HG02938 (cell line): ENCODE results near the gene YWHAB.
"Not testable (repeated sequence)": the region's sequence is repeated elsewhere in the genome, so short reads cannot be mapped to it uniquely, and the experiment has no call there.

Experiments used
- ATAC-seq: cut with Tn5 transposase; IDR thresholded peaks from one replicate; pipeline ENCODE4 v1.9.1; 2021; ENCODE audit warnings: mild to moderate bottlenecking, moderate library complexity; ENCODE audit not compliant: unreplicated experiment

YWHAB gene

DNA sequence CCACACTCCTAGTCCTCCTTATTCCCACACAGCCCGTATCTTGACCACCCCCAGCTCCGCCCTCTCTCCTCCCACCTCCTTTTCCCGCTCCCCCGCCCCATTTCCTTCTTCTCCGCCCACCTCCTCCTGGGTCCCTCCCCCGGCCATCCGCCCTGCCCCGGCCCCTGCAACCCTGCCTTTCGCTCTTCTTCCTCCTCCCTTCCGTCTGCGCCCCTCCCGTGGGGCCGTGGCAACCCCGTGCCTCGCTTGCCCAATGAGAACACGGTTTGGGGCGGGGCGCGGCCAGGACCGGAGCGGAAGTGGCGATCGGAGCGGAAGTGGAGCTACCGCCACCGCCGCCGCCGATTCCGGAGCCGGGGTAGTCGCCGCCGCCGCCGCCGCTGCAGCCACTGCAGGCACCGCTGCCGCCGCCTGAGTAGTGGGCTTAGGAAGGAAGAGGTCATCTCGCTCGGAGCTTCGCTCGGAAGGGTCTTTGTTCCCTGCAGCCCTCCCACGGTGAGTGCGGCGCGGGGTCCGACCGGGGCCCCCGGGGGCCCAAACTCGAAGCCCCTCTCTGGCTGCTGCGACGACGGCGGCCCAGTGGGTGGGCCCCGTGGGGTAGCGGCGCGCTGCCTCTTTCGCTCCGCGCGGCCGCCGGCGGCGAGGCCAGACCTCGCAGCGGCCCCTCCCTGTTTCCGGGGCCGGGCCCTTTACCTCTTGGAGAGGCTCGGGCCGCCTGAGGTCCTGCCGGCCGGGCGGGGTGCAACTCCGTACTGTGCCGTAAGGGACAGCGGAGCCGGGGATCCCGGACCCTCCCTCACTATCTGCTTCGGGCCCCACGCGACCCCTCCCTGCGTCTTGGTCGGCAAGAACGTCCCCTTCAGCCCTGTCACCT is at the start of gene YWHAB:
YWHAB (plus strand) TSS at position 314 of the 874 bp plus-strand sequence. CDS start 15,829 bp downstream, outside the sequence.
- ATAC-seq = peak; percentile 90

DNA sequence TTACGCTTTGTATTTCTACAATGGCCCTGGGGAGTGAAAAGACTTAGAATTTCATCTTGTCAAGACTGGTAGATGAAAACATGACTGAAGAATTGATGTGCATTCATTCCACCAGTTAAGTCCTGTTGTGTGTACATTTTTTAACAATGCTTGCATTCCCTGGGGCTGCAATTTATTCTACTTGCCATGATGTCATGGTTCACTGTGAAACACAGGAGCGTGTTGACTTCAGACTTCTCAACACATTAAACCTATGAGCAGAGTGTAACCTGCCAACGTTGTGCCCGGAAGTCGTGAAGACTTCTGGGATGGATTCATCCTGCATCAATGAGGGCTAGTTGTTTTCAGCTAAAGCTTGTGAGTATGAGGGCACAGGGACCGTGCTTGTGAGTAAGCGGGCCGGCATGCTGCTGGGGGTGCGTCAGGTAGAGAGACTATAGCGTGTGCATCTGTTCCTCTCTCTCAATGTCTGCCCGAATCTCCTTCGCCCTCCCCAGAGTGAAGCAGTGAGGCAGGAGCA is 48.8 kb upstream of the YWHAB start:
- no peak for ATAC-seq

DNA sequence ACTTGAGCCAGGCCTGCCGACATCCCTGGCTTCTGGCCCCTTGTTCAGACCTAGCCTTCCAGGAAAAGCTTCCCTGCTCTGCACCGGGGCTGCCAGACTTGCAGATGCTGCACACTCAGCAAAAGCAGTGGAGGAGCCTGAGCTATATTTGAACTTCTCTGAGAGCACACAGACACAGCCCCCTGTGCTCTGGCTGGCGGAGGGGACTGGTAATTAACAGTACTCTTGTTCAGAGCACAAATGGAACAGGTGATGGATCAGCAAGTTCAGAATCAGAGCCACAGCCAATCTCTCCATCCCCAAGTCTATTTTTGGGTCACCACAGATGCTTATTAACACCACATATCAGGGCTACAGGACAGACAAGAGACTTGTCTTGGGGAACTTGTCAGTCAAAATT is 47.6 kb upstream of the YWHAB start:
- no peak for ATAC-seq

DNA sequence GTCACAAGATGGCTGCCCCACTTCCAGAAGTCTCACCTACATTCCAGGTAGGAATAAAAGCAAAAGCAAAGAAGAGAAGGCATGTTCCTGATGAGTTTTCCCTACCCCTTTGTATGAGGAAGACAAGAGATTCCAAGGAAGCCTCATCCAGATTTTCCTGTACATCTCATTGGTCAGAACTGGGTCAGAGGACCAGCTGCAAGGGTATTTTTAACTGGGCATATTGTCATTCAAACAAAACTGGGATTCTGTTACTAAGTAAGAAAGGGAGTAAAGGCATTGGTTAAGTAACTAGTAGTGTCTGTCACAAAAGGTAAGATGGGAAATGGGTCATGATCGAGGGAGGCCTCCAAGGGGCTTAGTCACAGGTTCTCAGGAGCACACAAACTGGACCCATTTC is 47.0 kb upstream of the YWHAB start:
- ATAC-seq = no peak

DNA sequence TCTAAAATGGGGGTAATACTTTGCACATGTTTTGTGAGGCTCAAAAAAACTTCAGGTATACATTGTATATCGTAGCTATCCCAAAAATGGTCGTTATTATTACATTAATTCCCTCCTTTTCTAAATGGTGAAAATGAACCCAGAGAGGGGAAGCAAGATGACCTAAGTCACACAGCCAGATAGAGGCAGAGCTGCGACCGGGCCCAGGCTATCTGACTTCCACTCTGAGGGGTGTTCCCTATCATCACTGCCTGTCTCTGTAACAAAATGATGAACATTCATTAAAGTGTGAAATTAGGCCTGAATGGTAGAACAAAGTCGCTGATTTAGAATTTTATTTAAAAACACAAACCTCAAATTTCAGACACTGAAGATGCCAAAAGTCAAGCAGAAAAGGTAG is 46.0 kb upstream of the YWHAB start:
- ATAC-seq = no peak

DNA sequence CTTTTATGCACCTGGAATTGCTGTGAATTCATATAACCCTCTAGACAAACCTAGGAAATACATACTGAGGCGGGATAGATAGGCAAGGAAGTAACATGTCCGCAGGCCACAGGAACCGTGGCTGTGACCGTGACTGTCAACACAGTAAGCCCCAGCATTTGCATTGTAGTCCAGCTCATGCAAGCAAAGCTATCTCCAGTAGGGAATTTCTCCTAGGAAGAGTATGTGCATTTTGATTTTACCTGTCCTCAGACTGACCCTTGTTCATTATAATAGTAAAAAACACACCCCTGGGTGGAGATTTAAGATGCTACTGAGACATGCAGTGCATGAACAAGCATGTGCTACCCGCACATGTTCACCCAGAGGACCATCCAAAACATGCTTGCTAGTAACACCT is 44.7 kb upstream of the YWHAB start:
- ATAC-seq = no peak

DNA sequence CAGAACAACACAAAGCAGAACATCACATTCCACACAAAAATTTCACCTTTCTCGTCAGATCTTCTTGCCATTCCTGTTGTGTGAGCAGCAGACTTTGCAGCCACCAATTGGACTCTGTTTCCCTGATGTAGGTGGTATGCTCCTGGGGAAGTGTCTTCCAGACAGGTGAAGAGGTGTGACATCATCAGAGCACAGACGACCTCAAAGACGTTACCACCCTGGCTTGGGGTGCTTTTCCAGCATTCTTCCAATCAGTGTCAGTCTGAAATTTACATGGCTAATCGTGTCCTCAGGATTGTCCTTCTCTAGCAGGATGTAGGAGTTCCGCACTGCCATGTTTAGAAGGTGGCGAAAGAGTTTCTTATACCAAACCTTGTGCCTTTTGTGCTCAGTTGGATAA is 43.5 kb upstream of the YWHAB start:
- ATAC-seq = no peak

DNA sequence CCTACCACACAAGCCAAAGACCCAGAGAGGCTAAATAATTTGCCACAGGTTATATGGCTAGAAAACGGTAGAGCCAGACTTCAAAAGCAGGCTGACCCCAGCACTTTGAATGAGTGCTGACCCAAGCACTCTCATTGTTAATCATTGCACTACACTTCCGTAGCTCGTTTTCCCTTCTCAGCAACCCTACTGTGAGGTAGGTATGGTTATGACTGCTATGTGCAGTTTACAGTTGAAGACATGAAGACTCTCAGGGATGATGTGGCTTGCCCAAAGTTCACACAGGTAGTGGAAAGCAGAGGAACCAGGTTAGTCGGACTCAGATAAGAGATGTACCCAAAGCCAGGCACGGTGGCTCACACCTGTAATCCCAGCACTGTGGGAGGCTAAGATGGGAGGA is 41.6 kb upstream of the YWHAB start:
- no peak for ATAC-seq

DNA sequence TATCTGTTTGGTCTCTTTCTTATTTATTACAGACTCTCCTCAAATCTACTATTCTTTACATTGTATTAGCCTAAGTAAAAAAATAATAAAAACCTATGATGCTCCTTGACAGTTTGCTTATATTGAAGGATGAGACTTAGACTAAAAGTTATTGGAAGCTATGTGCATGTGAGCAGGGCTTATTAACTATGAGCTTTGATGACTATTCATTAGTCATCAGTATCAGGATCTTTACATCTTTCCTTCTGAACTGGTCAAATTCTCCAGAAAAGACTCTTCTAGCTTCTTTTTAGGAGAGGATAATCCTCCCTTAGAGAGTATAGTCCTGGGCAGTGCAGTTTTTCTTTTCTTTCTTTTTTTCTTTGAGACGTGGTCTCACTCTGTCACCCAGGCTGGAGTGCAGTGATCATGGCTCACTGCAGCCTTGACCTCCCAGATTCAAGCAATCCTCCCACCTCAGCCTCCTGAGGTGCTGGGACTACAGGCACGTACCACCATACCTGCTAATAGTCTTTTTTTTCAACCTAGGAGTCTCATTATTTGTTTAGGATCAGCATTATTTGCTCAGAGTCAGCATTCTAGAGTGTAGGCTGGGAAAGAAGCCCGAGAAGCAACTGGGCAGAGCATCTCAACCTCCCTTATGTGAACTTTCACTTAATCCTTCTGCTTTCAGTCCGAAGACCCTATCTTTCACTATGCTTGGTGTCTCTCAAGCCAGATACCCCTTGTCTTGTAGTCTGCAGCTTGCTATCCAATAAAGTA is 37.1 kb upstream of the YWHAB start:
- ATAC-seq = no peak

DNA sequence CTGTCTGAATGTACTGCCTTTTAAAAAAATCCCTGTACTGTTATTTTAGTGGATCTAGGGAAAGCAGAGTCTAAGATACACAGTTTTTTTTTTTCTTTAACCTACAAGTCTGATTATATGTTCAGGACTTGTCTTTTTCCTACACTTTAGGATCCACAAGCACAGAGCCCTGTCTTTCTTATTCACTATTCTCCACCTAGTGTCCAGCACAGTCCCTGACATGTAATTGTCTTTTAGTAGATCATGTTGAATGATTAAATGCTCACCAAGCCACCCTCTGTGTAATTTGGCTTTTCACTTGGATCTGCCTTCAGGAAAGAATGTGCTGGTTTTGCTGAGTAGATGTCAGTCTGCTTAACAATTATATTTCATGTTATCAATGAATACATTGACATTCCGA is 35.8 kb upstream of the YWHAB start:
- ATAC-seq = no peak

DNA sequence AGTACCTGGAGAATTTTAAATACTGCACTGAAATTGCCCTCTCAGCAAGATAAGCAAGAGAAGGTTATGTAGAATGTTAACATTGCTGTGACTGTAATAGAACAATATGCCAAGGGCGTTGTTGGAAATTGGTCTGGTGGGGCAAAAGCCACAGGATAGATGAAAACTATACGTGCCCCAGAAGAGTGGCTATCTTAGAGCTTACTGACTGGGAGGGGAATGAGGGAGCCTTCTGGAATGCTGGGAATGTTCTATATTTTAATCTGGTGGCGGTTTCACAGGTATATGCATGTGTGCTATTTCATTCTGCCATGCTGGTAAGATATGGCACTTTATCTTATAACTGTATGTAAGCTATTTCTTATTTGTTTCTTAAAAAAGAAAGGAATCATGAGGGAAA is 35.2 kb upstream of the YWHAB start:
- ATAC-seq = no peak

DNA sequence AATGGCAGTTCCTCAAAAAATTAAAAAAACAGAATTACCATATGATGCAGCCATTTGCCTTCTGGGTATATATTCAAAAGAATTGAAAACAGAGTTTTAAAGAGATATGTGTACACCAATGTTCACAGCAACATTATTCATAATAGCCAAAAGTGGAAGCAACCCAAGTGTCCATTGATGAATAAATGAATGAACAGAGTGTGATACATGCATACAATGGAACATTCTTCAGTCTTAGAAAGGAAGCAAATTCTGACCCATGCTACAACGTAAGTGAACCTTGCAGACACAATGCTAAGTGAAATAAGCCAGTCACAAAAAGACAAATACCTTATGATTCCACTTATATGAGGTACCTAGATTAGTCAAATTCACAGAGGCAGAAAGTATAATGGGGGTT is 34.7 kb upstream of the YWHAB start:
- ATAC-seq = no peak

DNA sequence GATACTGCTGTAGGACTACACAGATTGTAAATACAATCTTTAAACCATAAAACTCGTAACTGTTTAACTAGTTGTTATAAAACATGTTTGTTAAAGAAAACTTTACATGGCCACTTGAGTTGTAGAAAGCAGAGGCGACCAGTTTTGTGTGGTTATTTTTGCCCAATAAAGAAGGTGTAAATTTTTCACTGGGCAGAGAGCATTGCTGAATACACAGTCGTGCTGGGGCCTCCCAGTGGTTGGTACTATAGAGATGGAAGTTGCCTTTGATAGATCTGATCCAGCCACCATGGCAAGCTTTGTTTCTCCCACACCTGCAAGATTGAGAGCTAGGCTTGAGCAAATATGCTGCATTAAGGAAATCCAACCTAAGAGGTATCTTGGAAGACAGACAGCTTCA is 34.0 kb upstream of the YWHAB start:
- ATAC-seq = no peak

DNA sequence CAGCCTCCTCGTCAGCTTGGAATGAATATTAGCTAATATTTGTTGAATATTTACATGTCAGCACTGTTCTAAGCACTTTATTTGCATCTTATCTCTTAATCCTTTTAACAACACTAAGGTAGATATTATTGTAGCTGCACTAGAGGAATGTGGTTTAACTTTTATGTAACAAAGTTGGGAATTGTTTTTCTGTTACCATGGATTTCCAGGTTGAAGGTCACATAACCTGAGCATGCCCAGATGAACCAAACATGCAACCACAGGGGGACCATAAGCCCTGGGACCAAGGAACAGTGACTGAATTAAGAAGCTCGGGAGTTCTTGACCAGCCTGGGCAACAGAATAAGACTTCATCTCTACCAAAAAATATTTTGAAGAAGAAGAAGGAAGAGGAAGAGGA is 29.1 kb upstream of the YWHAB start:
- ATAC-seq = no peak

DNA sequence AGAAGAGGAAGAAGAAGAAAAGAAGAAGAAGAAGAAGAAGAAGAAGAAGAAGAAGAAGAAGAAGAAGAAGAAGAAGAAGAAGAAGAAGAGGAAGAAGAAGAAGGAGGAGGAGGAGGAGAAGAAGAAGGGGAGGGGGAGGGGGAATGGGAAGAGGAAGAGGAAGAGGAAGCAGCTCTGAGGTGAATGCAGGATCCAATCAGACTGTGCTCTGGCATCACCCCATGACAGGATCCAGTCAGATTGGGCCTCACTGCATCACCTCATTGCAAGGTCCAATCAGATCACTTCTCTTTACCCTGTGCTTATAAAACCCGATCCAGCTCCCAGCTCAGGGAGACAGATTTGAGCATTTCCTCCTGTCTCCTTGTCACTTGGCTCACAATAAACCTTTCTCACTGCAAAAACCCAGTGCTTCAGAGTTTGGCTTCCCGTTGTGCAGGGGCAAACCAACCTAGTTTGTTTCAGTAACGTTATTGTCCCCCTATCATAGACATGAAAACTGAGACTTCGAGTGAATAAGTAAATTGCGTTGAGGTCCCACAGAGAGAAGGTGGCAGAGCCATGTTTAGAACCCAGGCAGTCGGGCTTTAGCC is 28.6 kb upstream of the YWHAB start:
- ATAC-seq = no peak

DNA sequence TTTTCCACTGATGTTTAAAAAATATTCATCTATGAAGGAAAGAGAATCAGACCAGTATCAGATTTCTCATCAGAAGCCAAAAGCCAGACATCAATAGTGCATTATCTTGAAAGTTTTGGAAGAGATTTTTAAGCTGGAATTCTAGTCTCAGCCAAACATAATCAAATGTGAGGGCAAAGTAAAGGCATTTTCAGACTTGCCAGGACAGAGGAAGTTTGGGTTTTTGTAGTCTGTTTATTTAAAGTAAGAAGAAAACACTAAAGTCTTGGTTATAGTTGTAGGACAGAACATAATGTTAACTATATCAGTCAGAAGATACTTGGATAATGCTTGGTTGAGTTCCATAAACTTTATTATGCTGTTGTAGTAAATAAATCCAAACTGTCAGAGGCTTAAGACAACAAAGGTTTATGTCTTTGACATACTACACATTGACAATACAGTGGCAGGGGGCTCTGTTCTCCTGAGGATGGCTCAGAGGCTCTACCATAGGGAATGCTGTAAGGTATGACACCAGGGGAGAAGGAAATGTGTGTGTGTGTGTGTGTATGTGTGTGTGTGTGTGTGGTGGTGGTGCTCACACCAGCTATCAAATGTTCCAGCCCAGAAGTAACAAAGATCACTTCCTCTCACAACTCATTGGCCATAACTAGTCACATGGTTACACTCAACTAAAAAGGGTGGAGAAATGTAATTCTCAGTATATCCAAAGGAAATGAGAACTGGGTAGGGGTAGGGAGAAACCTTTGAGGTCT is 26.7 kb upstream of the YWHAB start:
- ATAC-seq = no peak

DNA sequence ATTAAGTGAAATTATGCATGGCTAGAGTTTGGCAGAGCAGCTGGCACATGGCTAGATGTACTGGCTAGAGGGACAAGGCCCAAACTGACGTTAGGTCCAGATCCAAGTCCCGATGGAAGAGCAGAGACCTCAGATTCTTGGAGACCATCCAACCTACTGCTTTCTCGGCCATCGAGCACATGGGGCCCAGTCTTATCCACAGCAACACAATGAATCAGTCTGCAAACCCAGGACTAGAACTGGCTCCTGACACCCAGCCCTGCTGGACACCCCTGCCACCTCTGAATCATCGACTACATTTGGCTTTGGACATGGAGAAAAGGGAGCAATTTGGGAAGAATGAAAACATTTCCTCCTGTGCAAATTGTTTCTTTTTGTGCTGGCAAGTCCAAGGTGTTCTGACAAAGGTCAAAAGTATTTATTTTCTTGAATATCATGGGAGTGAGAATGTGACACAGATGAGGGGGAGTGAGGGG is 23.9 kb upstream of the YWHAB start:
- no peak for ATAC-seq

DNA sequence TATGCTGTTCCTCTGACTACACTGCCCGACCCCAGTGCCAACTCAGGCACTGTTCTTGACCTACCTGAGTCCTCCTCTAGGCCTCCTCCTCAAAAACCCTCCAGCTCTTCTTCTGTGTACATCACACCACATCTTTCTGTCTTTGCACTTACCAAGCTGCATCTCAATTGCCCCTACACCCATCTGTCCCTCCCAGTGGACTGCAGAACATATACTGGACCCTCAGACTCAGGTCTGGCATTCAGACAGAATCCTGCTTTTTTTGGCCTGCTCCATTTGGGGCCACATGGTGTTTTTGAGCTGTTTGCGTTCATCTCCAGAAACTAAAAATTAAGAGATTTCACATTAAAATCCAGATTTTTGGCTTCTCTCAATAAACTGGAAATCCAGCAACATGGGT is 23.2 kb upstream of the YWHAB start:
- ATAC-seq = no peak

DNA sequence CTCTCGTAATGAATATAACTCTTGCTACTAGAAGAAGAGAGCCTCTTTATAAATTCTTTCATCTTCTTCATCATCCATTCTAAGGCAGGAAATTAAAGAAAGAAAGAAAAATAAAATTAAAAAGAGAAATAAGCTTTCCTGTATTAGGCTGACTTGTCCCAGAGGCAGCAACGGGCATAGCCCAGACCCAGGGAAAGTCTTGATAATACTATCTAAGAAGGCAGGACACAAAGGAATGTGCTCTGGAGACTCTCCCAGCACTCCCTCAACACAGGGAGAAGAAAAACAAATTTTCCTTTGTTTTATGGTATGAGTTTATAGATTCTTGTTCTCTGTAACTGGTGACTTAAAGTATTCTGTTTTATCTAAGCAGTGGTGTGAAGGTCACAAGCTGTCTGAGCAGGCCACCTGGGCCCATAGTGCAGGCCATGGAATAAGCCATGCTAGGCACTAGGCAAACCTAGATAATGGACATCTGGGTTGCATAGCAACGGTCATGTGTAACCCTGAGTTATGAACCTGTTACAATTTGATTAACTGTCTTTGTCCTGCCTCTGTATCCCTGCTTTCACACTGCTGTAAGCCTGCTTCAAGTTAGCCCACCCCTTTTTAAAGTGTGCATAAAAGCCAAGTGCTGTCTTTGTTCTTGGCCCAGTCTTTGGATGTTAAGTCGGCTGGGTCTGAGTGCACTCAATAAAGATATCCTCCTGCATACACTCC is 22.0 kb upstream of the YWHAB start:
- not testable (repeated sequence) for ATAC-seq

DNA sequence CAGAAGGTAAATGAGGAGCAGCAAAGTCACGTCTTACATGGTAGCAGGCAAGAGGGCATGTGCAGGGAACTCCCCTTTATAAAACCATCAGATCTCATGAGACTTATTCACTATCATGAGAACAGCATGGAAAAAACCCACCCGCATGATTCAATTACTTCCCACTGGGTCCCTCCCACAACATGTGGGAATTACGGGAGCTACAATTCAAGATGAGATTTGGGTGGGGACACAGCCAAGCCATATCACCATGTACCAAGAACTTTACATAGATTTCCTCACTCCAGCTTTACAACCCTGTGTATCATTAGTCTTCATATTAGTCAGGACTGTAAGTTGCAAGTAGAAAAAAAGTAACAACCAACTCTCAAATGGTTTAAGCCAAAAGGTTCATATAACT is 21.0 kb upstream of the YWHAB start:
- not testable (repeated sequence) for ATAC-seq
